H1 (cell line): ENCODE results near the gene KCNQ1. TPM values are rescaled to one million over a fixed set of nuclear protein-coding genes. Genes with fewer than 3 reads are reported as not detected.

Source experiments
- CTCF ChIA-PET: fragments of 300-600 bp; sonication (Branson Sonifier 250); formaldehyde crosslinking; loops from one replicate; lab custom pipeline; 2021; ENCODE audit not compliant: partially characterized antibody; lab: Charles Lee
- POLR2A ChIA-PET: fragments of 300-600 bp; sonication (Branson Sonifier 250); formaldehyde crosslinking; loops from one replicate; lab custom pipeline; 2021; ENCODE audit warnings: inconsistent platforms; ENCODE audit not compliant: partially characterized antibody; lab: Charles Lee
- DNase-seq, 2 experiments: peaks; one replicate each; pipeline versions ENCODE4 v3.0.0 to v3.0.0-alpha.2; 2010 to 2022; ENCODE audit warnings: low spot score in 2 of 2, low read depth in 1 of 2, mixed read lengths in 1 of 2
- FAIRE-seq: peaks from 2 replicates; lab custom pipeline; 2011; peaks lifted over from hg19 to GRCh38; lab: Jason Lieb, UNC
- H2AFZ ChIP-seq: 2 replicates; pipeline ENCODE4 v1.8.1; 2012; ENCODE audit warnings: low read length, inconsistent platforms
- H2AK5ac ChIP-seq: 2 replicates; pipeline ENCODE4 v1.6.1; 2013; ENCODE audit warnings: low read depth, low read length
- H2BK120ac ChIP-seq: replicated peaks from 2 replicates; pipeline ENCODE3; 2013; ENCODE audit warnings: low read depth, low read length, inconsistent platforms
- H2BK12ac ChIP-seq: 2 replicates; pipeline ENCODE4 v1.6.1; 2013; ENCODE audit warnings: low read depth, low read length
- H2BK15ac ChIP-seq: 2 replicates; pipeline ENCODE4 v1.6.1; 2013; ENCODE audit warnings: low read length
- H2BK20ac ChIP-seq: 2 replicates; pipeline ENCODE4 v1.6.1; 2013; ENCODE audit warnings: low read length
- H2BK5ac ChIP-seq: 2 replicates; pipeline ENCODE4 v1.6.1; 2013; ENCODE audit warnings: low read depth, low read length
- H3K14ac ChIP-seq: 2 replicates; pipeline ENCODE4 v1.6.1; 2013; ENCODE audit warnings: inconsistent platforms; ENCODE audit not compliant: insufficient read length
- H3K18ac ChIP-seq: 2 replicates; pipeline ENCODE4 v1.6.1; 2013; ENCODE audit warnings: low read length; ENCODE audit errors: extremely low read depth
- H3K23ac ChIP-seq: 2 replicates; pipeline ENCODE4 v1.6.1; 2013; ENCODE audit warnings: inconsistent platforms; ENCODE audit not compliant: insufficient read length
- H3K23me2 ChIP-seq: 2 replicates; pipeline ENCODE4 v1.6.1; 2013; ENCODE audit warnings: low read depth, low read length
- H3K27ac ChIP-seq: 2 replicates; pipeline ENCODE4 v1.6.1; 2011; ENCODE audit warnings: low read depth, low read length, inconsistent platforms
- H3K27me3 ChIP-seq, 4 experiments: replicated peaks in 1 of 4; 1 replicate in 1 of 4; 2 replicates in 3 of 4; pipeline versions ENCODE4 v1.6.1 to v1.8.1; 2011 to 2013; ENCODE audit warnings: low read length in 3 of 4, mild to moderate bottlenecking in 3 of 4, inconsistent platforms in 2 of 4, mixed read lengths in 2 of 4, moderate library complexity in 1 of 4; ENCODE audit not compliant: control insufficient read depth in 3 of 4, insufficient read depth in 3 of 4; ENCODE audit errors: extremely low read depth in 1 of 4
- H3K36me3 ChIP-seq, 4 experiments: 2 replicates each; pipeline versions ENCODE4 v1.6.1 to v1.8.1; 2011 to 2013; ENCODE audit warnings: mild to moderate bottlenecking in 4 of 4, low read length in 3 of 4, moderate library complexity in 2 of 4, control low read depth in 1 of 4, inconsistent platforms in 1 of 4; ENCODE audit not compliant: insufficient read depth in 4 of 4, control insufficient read depth in 2 of 4
- H3K4ac ChIP-seq: replicated peaks from 2 replicates; pipeline ENCODE3; 2013; ENCODE audit warnings: low read length, low read depth, mixed read lengths, inconsistent platforms; ENCODE audit not compliant: insufficient read length
- H3K4me1 ChIP-seq, 4 experiments: replicated peaks in 1 of 4; 1 replicate in 1 of 4; 2 replicates in 3 of 4; pipeline versions ENCODE4 v1.6.1 to v1.8.1; 2011 to 2013; ENCODE audit warnings: low read length in 3 of 4, inconsistent platforms in 2 of 4, mixed read lengths in 1 of 4; ENCODE audit not compliant: insufficient read depth in 4 of 4, control insufficient read depth in 3 of 4
- H3K4me2 ChIP-seq, 2 experiments: 2 replicates each; pipeline versions ENCODE4 v1.6.1 to v1.8.1; 2011 to 2013; ENCODE audit warnings: low read depth in 2 of 2, low read length in 2 of 2, control low read depth in 1 of 2, inconsistent platforms in 1 of 2, mild to moderate bottlenecking in 1 of 2; ENCODE audit not compliant: insufficient read depth in 1 of 2
- H3K4me3 ChIP-seq, 4 experiments: fragments of 200-600, 300-600 bp in 1 of 4; sonication (generic), shearing (Covaris generic), sonication (Bioruptor Twin) in 1 of 4; 2 replicates each; pipeline versions ENCODE4 v1.5.1 to v1.8.1; 2011 to 2016; ENCODE audit warnings: low read length in 4 of 4, low read depth in 3 of 4, control low read depth in 2 of 4, inconsistent platforms in 2 of 4, mild to moderate bottlenecking in 2 of 4, mixed read lengths in 1 of 4, moderate library complexity in 1 of 4; ENCODE audit not compliant: insufficient read depth in 2 of 4; ENCODE audit errors: extremely low read depth in 1 of 4
- H3K56ac ChIP-seq: replicated peaks from 2 replicates; pipeline ENCODE3; 2013; ENCODE audit warnings: low read depth, mild to moderate bottlenecking, mixed read lengths, low read length, inconsistent platforms; ENCODE audit not compliant: insufficient read length
- H3K79me1 ChIP-seq: 2 replicates; pipeline ENCODE4 v1.6.1; 2013; ENCODE audit warnings: low read depth, low read length, control low read depth
- H3K79me2 ChIP-seq, 2 experiments: 2 replicates each; pipeline versions ENCODE4 v1.6.1 to v1.8.1; 2012 to 2013; ENCODE audit warnings: low read length in 2 of 2, mild to moderate bottlenecking in 2 of 2, inconsistent platforms in 1 of 2; ENCODE audit not compliant: insufficient read depth in 2 of 2, control insufficient read depth in 1 of 2
- H3K9ac ChIP-seq, 4 experiments: replicated peaks in 1 of 4; 1 replicate in 1 of 4; 2 replicates in 3 of 4; pipeline versions ENCODE4 v1.6.1 to v1.8.1; 2011 to 2013; ENCODE audit warnings: low read depth in 3 of 4, low read length in 3 of 4, control low read depth in 2 of 4, mild to moderate bottlenecking in 2 of 4, moderate library complexity in 2 of 4, inconsistent platforms in 1 of 4; ENCODE audit errors: extremely low read depth in 1 of 4
- H3K9me3 ChIP-seq, 2 experiments: 2 replicates each; pipeline versions ENCODE4 v1.6.1 to v1.8.1; 2012 to 2013; ENCODE audit warnings: mild to moderate bottlenecking in 2 of 2, moderate library complexity in 2 of 2, control low read depth in 1 of 2, inconsistent platforms in 1 of 2, low read depth in 1 of 2, low read length in 1 of 2, mixed read lengths in 1 of 2; ENCODE audit not compliant: insufficient read depth in 2 of 2
- H4K20me1 ChIP-seq, 2 experiments: replicated peaks in 1 of 2; 2 replicates each; pipeline versions ENCODE3 to v1.8.1; 2011 to 2013; ENCODE audit warnings: inconsistent platforms in 2 of 2, low read length in 2 of 2, mild to moderate bottlenecking in 1 of 2; ENCODE audit not compliant: insufficient read depth in 2 of 2, control insufficient read depth in 1 of 2
- H4K5ac ChIP-seq: 2 replicates; pipeline ENCODE4 v1.6.1; 2013; ENCODE audit warnings: low read length, low read depth, mixed read lengths, inconsistent platforms; ENCODE audit not compliant: insufficient read length
- H4K8ac ChIP-seq: 2 replicates; pipeline ENCODE4 v1.8.0; 2013; ENCODE audit warnings: mild to moderate bottlenecking, moderate library complexity, low read length, inconsistent platforms; ENCODE audit not compliant: insufficient read depth; ENCODE audit errors: extremely low read depth
- H4K91ac ChIP-seq: replicated peaks from 2 replicates; pipeline ENCODE3; 2013; ENCODE audit warnings: low read length, mixed read lengths, inconsistent platforms; ENCODE audit not compliant: insufficient read length
- CHD1 ChIP-seq: IDR thresholded peaks from 2 replicates; pipeline ENCODE4 v1.6.1; 2012; ENCODE audit warnings: low read depth, low read length, improper control_type of control experiment
- CTBP2 ChIP-seq: IDR thresholded peaks from 2 replicates; pipeline ENCODE4 v1.7.0; 2011; ENCODE audit warnings: borderline replicate concordance, mild to moderate bottlenecking, moderate library complexity, mixed read lengths, low read length; ENCODE audit not compliant: insufficient read depth, insufficient read length
- CTCF ChIP-seq, 3 experiments: IDR thresholded peaks; 1 replicate in 2 of 3; 2 replicates in 1 of 3; pipeline versions ENCODE4 v1.5.1 to v1.6.1; 2011; ENCODE audit warnings: low read length in 3 of 3, mild to moderate bottlenecking in 3 of 3, inconsistent platforms in 2 of 3, low read depth in 1 of 3, moderate library complexity in 1 of 3; ENCODE audit not compliant: insufficient read depth in 1 of 3; ENCODE audit errors: control extremely low read depth in 1 of 3
- GABPA ChIP-seq: IDR thresholded peaks from 2 replicates; pipeline ENCODE4 v1.6.1; 2011; ENCODE audit warnings: mild to moderate bottlenecking, low read length, moderate library complexity, borderline replicate concordance; ENCODE audit not compliant: insufficient read depth
- PHF8 ChIP-seq: fragments of 200-600 bp; sonication (generic); conservative IDR thresholded peaks from 2 replicates; pipeline ENCODE4 v1.7.1; 2012; ENCODE audit warnings: low read depth, mild to moderate bottlenecking, inconsistent platforms, low read length, moderate library complexity
- SP1 ChIP-seq: IDR thresholded peaks from 2 replicates; pipeline ENCODE4 v1.6.1; 2011; ENCODE audit warnings: low read depth, low read length
- ZNF274 ChIP-seq: IDR thresholded peaks from 2 replicates; pipeline ENCODE4 v1.7.0; 2012; ENCODE audit warnings: low read length, borderline replicate concordance; ENCODE audit errors: extremely low read depth
- WGBS, 2 experiments: shearing (Covaris generic) in 1 of 2; methylation state at CpG; one replicate each; pipeline versions ENCODE4 v1.1.6 to v1.1.7; 2013 to 2015; ENCODE audit warnings: low lambda C conversion rate in 2 of 2, mixed read lengths in 2 of 2, inconsistent platforms in 1 of 2, low coverage in 1 of 2, missing lambda C conversion rate in 1 of 2; ENCODE audit not compliant: insufficient replicate concordance in 2 of 2, insufficient coverage in 1 of 2, insufficient read length in 1 of 2; ENCODE audit errors: extremely low coverage in 1 of 2, missing lambda C conversion rate in 1 of 2; 5-methylcytosine and 5-hydroxymethylcytosine counted together
- polyA plus RNA-seq, 7 experiments: library from polyadenylated mRNA; depleted of rRNA in 3 of 7; stranded (reverse) in 5 of 7; unstranded in 2 of 7; fragments of >200 nt in 5 of 7; fragments of 200-250 nt in 2 of 7; gene quantifications; 1 replicate in 5 of 7; 2 replicates in 1 of 7; 4 replicates in 1 of 7; pipeline versions ENCODE4 v1.2.1 to v1.2.3, GENCODE V29; 2011 to 2013; ENCODE audit warnings: missing spikeins in 2 of 7, mixed read lengths in 2 of 7
- total RNA-seq: library from RNA; stranded (reverse); fragmentation: NEBNext Ultra II Directional; extraction: Animal tissue kit (Norgen Biotek cat#: 25700); gene quantifications from 2 replicates; pipeline ENCODE4 v1.2.1, GENCODE V29; 2021

The KCNQ1 gene
- total and polyA plus RNA-seq, 2 of the 8 experiments (the other 6 are each of a cell fraction or from before 2014, with no cell fraction given) = 1.9 to 2.0 TPM

- POLR2A ChIA-PET = no interaction called here
- TF ChIP-seq CTCF (IDR thresholded peaks at IDR 0.05; ENCODE audit: control extremely low read depth in 1 of 3, insufficient read depth in 1 of 3, low read depth in 1 of 3, low read length in 3 of 3) (no peak), PHF8 (no peak), CHD1 (no peak), CTBP2 (no peak), GABPA (no peak), SP1 (no peak), ZNF274 (no peak)
- CTCF ChIA-PET = no interaction called here
Observed at GRCh38 chr11:2621894-2622293, 177.1 kb downstream of the KCNQ1 start.

More at GRCh38 chr11:2621894-2622293, 177.1 kb downstream of the KCNQ1 start:
- Histone ChIP-seq H2BK15ac (no peak overlapping the region), H3K79me1 (no peaks in the 10 kb centered on the region), H3K4me3 (no peak overlapping the region), H4K8ac (no peak overlapping the region), H2AK5ac (no peak overlapping the region), H3K14ac (no peak overlapping the region), H4K5ac (no peak overlapping the region), H2AFZ (no peak overlapping the region), H2BK20ac (no peak overlapping the region), H3K79me2 (no peaks in the 10 kb centered on the region), H3K27me3 (peaks cover 6 to 63% (median 47%) of the 10 kb centered on the region in 4 experiments; a peak in 6 of 7 replicates), H3K4me1 (no peaks in the 10 kb centered on the region), H3K9me3 (peaks cover 17 to 23% of the 10 kb centered on the region in 2 experiments; a peak in 3 of 4 replicates), H3K4ac (no peak overlapping the region), H3K36me3 (no peaks in the 10 kb centered on the region), H2BK5ac (no peak overlapping the region), H4K20me1 (no peaks in the 10 kb centered on the region), H2BK12ac (no peak overlapping the region), H3K9ac (no peak overlapping the region), H3K27ac (no peak overlapping the region), H3K23ac (no peak overlapping the region), H2BK120ac (no peak overlapping the region), H3K4me2 (no peak overlapping the region), H3K18ac (no peak overlapping the region), H3K56ac (no peak overlapping the region), H4K91ac (no peak overlapping the region), H3K23me2 (no peaks in the 10 kb centered on the region)
- 62% methylated on average over 3 of the region's 3 CpGs; no CpG with 5 or more reads in 1 of the 2 experiments for WGBS, 2 experiments
- DNase-seq (no peak), FAIRE-seq (no peak)
